Islet precursor cell (in vitro differentiated cells): ENCODE results near the gene GRID1.

Experiments
- DNase-seq: peaks from one replicate; pipeline ENCODE4 v3.0.0-alpha.2; 2018

The GRID1 gene

GRCh38 chr10:85916994-85917573, 449.5 kb downstream of the GRID1 start:
- DNase-seq: no peak

GRCh38 chr10:85916286-85916685, 450.3 kb downstream of the GRID1 start:
- DNase-seq: peak; percentile 68

- no peak for DNase-seq
Measured at GRCh38 chr10:85915245-85915846, 451.2 kb downstream of the GRID1 start.

- no peak for DNase-seq
Measured at GRCh38 chr10:85914720-85915119, 451.9 kb downstream of the GRID1 start.

DNA sequence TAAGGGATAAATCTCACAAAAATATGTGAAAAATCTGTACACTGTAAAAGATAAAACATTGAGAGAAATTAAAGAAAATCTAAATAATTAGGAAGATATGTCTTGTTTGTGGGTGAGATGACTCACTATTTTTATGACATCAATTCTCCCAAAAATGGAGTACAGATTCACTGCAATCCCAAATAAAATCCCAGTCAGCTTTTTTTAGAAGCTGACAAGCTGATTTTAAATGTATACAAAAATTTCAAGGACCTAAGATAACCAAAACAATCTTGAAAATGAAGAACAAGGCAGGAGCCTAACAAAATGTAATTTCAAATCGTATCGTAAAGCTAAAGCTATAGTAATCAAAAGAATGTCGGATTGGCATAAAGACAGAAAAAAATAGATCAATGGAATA, 458.1 kb downstream of the GRID1 start:
- no peak for DNase-seq

DNA sequence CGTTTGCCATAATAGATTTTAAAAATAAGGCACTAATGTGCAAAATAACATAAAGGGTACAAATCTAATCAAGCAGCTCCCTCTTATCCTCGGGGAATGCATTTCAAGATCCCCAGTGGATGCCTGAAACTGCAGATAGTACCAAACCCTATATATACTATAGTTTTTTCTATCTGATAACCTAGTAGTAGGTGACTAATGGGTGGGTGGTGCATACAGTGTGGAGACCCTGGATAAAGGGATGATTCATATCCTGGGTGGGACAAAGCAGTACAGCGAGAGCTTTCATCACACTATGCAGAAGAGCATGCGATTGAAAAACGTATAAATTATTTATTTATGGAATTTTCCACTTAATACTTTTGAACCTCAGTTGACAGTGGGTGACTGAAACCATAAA, 464.5 kb downstream of the GRID1 start:
- DNase-seq: no peak

GRCh38 chr10:85901599-85901998, 465.0 kb downstream of the GRID1 start:
- no peak for DNase-seq

GRCh38 chr10:85900487-85900886, 466.1 kb downstream of the GRID1 start:
- DNase-seq: no peak

GRCh38 chr10:85900061-85900460, 466.5 kb downstream of the GRID1 start:
- DNase-seq: no peak

GRCh38 chr10:85891472-85891871, 475.1 kb downstream of the GRID1 start:
- DNase-seq: no peak

GRCh38 chr10:85888559-85888958, 478.0 kb downstream of the GRID1 start:
- no peak for DNase-seq

DNA sequence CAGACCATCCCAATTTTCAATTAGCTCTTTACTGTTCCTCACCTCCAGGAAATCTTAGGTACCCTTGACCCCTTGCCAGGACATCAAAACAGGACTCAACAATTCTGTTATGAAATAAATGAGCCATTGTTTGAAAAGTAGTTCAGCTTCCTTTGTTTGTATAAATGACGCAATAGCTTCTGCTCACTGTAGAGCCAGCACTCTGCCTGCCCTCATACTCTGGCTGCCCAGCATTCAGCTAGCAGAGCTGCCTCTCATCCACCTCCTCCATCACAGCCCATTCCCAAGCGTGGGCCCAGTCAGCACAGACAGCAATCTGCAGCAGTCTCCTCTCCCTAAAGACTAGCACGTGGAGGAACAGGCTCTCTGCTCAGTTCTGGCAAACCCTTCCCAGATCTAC, 478.6 kb downstream of the GRID1 start:
- DNase-seq: no peak

- no peak for DNase-seq
Measured at GRCh38 chr10:85874208-85874607, 492.4 kb downstream of the GRID1 start.

DNA sequence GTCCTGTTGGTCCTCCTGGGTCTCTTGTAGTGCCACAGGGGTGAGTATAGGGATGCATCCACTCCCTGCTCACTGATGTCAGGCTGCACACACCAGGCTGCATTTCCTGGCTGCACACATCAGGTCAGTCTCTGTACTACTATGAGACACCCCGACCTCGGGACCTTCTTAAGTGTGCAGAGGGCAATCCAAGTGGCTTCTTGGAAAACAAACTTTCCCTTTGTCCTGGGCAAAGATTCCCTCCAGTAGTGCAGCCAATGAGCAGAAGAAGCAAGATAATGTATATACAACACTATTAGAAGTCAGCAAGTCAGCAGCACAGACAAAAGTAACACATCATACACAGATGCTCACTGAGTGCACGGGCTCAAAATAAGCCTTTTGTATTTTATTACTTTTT, 493.5 kb downstream of the GRID1 start:
- DNase-seq: peak; percentile 41

DNA sequence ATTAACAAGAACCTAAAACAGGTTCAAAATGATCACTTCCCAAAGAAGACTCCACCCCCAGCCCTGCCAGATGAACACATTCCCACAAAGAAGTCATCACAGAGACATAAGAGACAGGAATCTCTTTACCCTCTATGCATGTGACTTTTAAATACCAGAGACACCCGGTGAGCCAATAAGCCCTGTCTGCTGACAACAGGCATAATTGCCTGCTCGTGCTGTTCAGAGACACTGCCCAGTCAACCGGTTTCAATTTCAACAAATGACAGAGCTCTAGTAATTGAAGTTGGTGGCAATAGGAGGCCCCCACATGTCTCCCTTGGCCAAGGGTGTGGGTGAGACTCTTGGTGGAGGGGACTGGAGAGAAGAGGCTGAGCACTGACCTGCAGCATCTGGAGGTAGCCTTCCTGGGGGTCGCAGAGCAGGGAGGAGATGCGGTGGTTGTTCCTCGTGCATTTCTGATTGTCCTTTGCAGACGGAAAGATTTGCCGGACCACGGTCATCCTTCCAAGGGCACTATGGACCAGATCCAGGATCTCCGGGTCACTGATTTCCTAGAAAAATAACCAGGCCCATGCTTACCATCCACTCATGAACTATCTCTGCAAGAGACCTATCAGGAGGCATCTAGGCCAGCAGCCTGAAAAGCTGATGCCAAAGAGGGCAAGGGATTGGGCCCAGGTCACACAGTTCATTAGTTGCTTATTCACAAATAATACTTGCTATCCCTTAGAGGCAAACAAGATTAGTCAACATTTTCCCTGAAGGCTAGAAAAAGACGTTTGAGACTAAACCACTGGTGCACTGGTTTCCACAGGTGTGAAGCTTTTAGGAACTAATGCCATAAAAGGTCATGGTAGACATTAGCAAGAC, 497.7 kb downstream of the GRID1 start:
- DNase-seq: peak; percentile 45

GRCh38 chr10:85864868-85865526, 501.6 kb downstream of the GRID1 start:
- no peak for DNase-seq

GRCh38 chr10:85864173-85864549, 502.4 kb downstream of the GRID1 start:
- peak; percentile 56 for DNase-seq

- peak; percentile 57 for DNase-seq
Measured at GRCh38 chr10:85863301-85864172, 503.1 kb downstream of the GRID1 start.

DNA sequence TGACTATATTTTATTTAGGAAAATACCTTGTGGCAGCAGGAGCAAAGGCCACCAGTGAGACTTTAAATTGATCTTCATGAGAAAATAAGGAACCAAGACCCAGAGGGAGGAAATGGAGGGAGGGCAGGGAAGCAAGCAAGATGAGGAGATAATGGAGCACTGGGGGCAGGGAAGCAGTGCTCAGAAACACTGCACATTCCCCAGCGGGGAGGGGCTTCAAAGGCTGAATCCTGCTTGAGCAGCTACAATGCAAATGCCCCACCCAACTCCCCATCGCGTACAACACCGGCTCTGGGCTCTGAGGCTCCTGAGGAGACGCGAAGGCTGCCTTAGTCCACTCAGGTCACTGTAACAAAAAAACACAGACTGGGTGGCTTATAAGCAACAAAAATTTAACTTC, 503.8 kb downstream of the GRID1 start:
- peak; percentile 81 for DNase-seq

GRCh38 chr10:85861513-85862197, 504.9 kb downstream of the GRID1 start:
- peak; percentile 66 for DNase-seq

DNA sequence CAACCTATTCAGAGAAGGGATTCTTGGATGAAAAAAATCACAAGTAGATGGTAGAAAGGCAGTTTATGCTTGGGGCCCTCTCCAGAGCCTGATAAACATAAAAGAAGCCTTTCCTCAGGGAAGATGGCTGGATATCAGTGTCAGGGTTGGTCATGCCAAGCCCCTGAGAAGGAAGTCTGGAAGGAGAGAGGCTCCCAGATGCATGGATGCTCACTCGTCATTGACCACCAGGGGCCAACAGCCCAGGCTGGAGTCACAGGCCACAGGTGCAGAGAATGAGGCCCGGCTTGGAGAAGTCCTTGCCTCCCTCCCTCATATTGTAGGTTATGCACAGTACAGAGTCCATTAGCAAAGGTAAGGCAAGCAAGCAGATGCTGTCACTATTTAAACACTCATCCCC, 506.7 kb downstream of the GRID1 start:
- DNase-seq: peak; percentile 43
